Kasumi-1 (cell line): ENCODE measurements around the gene ALX3.

Experiments used
- DNase-seq, 2 experiments: peaks; one replicate each; lab custom pipeline; 2025; lab: John Stamatoyannopoulos, UW

Gene ALX3

DNA sequence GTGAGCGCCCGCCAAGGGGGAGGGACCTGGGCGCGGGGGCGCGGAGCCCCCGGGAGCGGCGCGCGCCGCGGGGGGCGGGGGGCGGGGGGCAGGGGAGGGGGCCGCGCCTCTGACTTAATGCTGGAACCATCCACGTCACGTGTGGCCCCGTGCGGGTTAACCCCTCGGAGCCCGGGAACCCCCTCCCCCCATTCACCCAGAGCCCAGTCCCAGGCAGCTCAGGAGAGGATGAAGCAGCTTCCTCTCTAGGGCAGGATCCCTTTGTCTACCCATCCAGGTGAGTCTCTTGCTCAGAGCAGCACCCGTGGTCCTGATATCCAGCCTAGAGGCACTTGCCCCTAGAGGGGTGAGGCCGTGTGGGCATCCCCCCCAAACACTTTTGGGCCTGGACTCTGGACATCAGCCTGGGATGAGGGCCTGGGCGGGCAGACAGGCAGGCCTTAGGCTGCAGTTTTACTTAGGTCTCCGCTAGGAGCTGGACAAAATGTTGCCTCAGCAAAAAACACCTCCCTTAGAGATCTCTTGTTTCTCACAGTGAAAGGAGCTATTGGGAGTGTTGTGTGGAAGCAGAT is at the start of gene ALX3:
Gene ALX3, minus strand, starts transcription at position 2 of the 572 bp plus-strand sequence. CDS start 60 bp downstream, outside the sequence.
- no peak for DNase-seq

- DNase-seq, result no peak
Measured at GRCh38 chr1:110119843-110120242, 49.4 kb upstream of the ALX3 start.

GRCh38 chr1:110118636-110119396 is 48.3 kb upstream of the ALX3 start:
- no peak for DNase-seq

DNA sequence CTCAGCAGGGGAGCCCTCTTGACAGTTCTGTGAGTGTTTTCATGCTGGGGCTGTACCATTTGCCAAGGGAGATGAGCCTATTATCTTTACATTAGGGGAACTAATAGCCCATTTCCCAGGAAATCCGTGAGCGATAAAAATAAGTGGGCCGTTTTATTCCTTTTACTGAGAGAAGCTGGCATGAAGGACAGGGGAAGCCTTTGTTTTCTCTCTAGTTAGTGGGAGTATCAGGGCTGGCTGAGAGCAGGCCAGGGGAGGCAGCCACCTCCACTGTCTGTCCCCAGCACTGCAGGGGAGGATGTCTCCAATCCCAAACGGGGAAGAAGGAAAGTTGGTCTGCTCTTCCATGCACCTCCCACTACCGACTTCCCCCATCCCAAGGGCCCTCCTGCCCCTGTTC is 44.3 kb upstream of the ALX3 start:
- DNase-seq, result no peak

GRCh38 chr1:110114173-110114572 is 43.7 kb upstream of the ALX3 start:
- no peak for DNase-seq

- no peak for DNase-seq
Measured at GRCh38 chr1:110113551-110113950, 43.1 kb upstream of the ALX3 start.

DNA sequence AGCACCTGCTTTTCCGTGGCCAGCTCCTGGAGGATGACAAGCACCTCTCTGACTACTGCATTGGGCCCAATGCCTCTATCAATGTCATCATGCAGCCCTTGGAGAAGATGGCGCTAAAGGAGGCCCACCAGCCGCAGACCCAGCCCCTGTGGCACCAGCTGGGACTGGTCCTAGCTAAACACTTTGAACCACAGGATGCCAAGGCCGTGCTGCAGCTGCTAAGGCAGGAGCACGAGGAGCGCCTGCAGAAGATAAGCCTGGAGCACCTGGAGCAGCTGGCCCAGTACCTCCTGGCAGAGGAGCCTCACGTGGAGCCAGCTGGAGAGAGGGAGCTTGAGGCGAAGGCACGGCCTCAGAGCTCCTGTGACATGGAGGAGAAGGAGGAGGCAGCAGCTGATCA is 42.2 kb upstream of the ALX3 start:
- DNase-seq, result no peak

DNA sequence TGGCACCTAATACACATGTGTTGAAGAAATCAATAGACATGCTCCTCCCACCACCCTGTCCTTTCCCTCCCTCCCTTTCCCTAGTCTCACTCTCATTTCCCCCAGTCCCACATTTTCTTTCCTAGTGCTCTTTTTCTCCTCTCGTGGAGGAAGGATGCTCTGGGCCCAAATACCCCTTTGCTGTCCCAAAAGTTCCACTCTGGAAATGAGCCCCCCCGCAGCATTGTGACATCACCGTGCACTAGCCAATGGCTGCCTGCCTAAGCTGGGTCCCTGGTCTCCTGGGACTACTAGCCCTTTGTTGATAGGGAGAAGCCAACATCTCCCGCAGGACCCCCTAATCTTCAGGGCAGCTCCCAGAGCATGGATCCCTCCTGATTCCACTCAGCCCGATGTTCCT is 41.7 kb upstream of the ALX3 start, which contains the start of gene UBL4B:
Gene UBL4B, plus strand, starts transcription at position 301 of the 400 bp plus-strand sequence. Its CDS starts 92 bp downstream, at position 393.
- no peak for DNase-seq

- no peak for DNase-seq
Measured at GRCh38 chr1:110111081-110111480, 40.6 kb upstream of the ALX3 start.

- no peak for DNase-seq
Measured at GRCh38 chr1:110107867-110108469, 37.5 kb upstream of the ALX3 start.

GRCh38 chr1:110106013-110106941 is 35.8 kb upstream of the ALX3 start:
- peak; percentile 67 to 74 for DNase-seq

DNA sequence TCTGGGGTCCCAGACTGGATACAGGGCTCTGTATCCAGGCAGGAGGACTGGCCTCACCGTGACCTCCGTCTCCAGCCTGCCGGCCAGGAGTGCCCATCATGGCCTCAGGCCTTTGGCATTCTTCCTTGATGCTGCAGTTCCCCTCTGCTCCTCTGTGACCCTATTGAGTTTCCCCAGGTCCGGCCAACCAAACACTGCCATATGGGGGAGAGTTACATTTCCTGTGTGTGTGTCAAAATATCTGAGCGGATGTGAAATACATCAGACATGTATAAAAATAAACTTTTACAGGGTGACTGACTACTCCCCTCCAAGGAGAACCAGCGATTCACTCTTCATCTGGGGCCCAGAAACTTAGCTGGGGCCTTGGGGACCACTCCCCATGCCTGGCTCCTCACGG is 31.6 kb upstream of the ALX3 start:
- DNase-seq, result peak; percentile 77 to 78

DNA sequence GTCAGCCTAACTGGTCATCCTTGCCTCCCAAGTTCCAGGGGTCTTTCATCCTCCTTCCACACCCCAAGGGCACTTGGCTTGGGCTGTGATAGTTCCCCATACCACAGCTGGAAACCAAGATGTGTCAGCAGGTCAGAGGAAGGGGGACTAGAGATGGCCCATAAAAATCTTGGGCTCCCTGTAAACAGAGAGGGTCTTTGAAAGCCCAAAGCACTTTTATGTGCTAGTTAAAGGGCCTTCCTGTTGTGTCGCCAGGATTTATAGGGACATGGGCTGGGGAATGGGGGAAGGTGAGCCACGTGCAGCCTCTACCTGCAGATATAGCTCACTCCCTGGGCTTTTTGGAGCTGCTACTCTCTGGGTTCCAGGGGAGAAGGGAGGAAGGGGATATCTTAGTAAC is 29.9 kb upstream of the ALX3 start:
- no peak for DNase-seq

DNA sequence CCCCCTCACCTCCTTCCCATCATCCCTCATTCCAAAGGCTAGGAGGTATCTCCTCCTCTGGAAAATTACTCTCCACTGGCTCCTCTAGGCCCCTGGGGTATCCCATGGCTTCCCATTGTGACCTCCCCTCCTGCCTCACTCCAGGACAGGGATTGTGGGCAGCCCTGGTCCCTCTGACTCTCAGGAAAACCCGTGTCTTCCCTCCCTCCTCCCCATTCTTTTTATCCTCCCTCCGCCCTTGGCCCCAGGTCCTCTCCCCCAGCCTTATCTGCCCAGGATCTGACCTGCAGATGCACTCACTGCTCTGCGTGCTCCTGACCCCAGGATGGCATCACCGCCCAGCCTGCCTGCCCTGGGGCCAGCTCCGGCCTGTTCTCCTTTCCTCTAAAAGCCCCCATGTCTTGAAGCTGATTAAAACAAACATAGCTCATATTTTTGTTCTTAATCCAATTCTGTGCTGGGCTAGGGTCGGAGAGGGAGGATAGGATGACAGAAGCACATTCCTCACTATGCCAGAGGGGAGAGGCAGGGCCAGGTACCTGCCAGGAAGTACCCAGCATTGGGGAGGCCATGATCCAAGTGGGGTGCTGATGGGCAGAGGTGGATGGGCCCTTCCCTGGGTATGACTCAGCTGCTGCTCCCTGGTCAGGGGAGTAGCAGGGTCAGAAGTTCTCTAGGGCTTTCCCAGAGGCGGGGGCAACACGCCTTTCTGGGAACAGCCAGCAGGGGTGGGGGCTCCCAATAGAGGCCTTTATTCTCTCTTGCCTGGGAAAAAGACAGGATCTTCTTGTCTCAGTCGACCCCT is 28.0 kb upstream of the ALX3 start:
- DNase-seq, result no peak

DNA sequence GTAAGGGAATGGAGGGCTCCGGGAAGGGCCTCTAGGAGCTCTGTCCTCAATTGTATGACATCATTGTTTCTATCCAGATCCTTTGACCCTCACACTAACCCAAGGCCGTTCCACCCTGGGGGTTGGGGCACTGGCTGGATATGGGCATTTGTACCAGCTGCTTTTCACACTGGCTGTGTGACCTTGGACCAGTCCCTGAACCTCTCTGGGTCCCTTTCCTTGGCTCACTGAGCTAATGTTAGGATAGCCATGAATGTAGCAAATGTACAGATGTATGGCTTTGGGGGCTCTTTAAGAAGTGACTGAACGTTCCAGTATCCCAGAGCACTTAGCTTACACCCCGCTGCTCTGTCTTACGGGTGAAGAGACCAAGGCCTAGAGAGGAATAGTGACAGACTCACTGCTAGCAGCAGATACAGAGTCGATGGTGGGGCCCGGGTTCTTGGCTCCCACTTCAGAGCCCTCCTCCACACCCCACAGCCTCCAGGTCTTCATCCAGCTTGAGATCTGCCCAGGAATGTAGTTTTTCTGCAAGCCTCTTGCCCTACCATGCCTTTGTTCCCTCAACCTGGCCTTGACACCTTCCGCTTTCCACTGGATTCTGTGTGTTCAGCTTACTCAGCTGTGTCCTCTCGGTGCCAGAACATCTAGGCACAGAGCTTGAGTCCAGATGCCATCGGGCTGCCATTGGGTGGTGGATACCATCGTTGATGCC is 27.2 kb upstream of the ALX3 start:
- DNase-seq, result no peak

DNA sequence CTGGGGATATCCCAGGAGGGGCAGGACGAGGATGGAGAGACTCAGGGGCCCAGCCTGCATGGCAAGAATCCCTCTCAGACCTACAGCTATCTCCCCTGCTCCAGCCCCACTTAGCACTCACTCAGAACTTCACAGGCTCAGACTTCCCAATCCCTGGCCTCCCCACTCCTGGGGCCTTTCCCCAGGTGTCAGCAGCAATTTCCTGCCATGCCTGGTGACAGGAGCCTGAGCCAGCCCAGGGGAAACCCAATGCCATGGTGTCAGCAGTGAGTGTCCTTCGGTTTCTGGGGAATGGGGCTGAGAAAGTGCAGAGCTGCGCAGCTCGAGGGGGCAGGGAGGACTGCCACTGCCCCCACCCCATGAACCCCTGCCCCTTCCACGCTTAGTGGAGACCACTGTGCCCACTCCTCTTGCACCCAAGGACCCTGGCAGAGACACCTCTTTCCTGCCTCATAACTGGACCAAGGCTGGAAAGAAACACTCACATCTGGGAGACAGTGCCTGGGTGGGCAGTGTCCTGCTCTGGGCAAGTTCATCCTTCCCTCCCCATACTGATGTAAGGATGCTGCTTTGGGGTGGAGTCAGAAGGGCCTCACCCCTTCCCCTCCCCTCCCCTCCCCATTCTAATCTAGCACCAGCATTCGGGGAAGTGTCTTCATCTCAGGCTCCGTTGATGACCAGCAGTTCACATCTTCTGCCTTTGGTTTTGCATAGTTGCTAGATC is 24.6 kb upstream of the ALX3 start:
- DNase-seq, result no peak

- DNase-seq, result no peak
Measured at GRCh38 chr1:110092991-110093390, 22.5 kb upstream of the ALX3 start.

- DNase-seq, result no peak
Measured at GRCh38 chr1:110091791-110092190, 21.3 kb upstream of the ALX3 start.

DNA sequence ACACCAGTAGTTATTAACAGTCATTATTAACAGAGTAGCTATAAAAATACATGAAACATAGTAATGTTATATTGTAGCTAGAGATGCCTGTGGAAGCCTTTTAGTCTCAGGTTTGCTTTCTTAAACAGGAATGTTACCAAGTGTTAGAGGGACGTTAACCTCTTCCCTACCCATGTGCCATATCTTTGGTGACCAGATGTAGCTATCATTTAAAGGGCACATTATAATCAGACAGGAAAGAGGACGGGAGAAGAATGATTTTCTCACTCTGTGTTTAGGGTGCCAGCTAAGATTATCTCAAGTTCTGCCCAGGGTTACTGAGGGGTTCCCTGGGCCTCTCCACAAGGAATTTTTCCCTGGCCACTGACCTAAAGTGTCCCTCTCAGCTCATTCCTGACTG is 20.9 kb upstream of the ALX3 start:
- no peak for DNase-seq
